GM23338 (cell line): ENCODE results near the gene KNTC1. TPM values are rescaled to one million over a fixed set of nuclear protein-coding genes. Genes with fewer than 3 reads are reported as not detected.

Source experiments
- ATAC-seq: fragments of 200-7000 bp; cut with Tn5 transposase; 3 replicates; pipeline ENCODE4 v1.9.1; 2020
- DNase-seq: peaks from one replicate; pipeline ENCODE4 v3.0.0-alpha.2; 2015; ENCODE audit warnings: low spot score
- H2AFZ ChIP-seq: fragments of 200-600 bp; sonication (generic); 2 replicates; pipeline ENCODE4 v1.8.0; 2016; ENCODE audit warnings: antibody characterized with exemption, mild to moderate bottlenecking, moderate library complexity
- H3F3A ChIP-seq: fragments of 200-600 bp; sonication (generic); replicated peaks from 2 replicates; pipeline ENCODE4 v1.8.0; 2017; ENCODE audit warnings: antibody characterized with exemption, mixed run types, low read depth
- H3K27ac ChIP-seq: fragments of 200-600 bp; sonication (generic); 2 replicates; pipeline ENCODE4 v1.6.1; 2016; ENCODE audit warnings: low read depth
- H3K27me3 ChIP-seq: fragments of 200-600 bp; sonication (generic); 2 replicates; pipeline ENCODE4 v1.8.0; 2016; ENCODE audit warnings: mild to moderate bottlenecking, mixed run types, moderate library complexity; ENCODE audit not compliant: insufficient read depth
- H3K36me3 ChIP-seq: fragments of 200-600 bp; sonication (generic); 2 replicates; pipeline ENCODE4 v1.8.0; 2016; ENCODE audit warnings: mild to moderate bottlenecking; ENCODE audit not compliant: insufficient read depth
- H3K4me1 ChIP-seq: fragments of 200-600 bp; sonication (generic); 2 replicates; pipeline ENCODE4 v1.8.0; 2016; ENCODE audit warnings: mild to moderate bottlenecking, moderate library complexity; ENCODE audit not compliant: insufficient read depth
- H3K4me2 ChIP-seq: fragments of 200-600 bp; sonication (generic); 2 replicates; pipeline ENCODE4 v1.7.1; 2017; ENCODE audit warnings: mixed run types
- H3K4me3 ChIP-seq: fragments of 200-600 bp; sonication (generic); 2 replicates; pipeline ENCODE4 v1.6.1; 2016; ENCODE audit warnings: mixed run types
- H3K79me2 ChIP-seq: fragments of 200-600 bp; sonication (generic); replicated peaks from 2 replicates; pipeline ENCODE4 v1.8.0; 2017; ENCODE audit warnings: mild to moderate bottlenecking; ENCODE audit not compliant: insufficient read depth
- H3K9me2 ChIP-seq: fragments of 200-600 bp; sonication (generic); 2 replicates; pipeline ENCODE4 v1.8.0; 2017; ENCODE audit not compliant: insufficient read depth
- H4K20me1 ChIP-seq: fragments of 200-600 bp; sonication (generic); replicated peaks from 2 replicates; pipeline ENCODE4 v1.8.0; 2017; ENCODE audit warnings: mild to moderate bottlenecking; ENCODE audit not compliant: insufficient read depth
- H3K27ac Mint-ChIP-seq: 2 replicates; pipeline ENCODE4 v1.8.0; 2020; ENCODE audit warnings: inconsistent platforms, mild to moderate bottlenecking, moderate library complexity, mixed read lengths
- H3K27me3 Mint-ChIP-seq: 3 replicates; pipeline ENCODE4 v1.8.0; 2022; ENCODE audit warnings: low read depth, mild to moderate bottlenecking, moderate library complexity, mixed read lengths, inconsistent platforms; ENCODE audit not compliant: insufficient read depth, poor library complexity
- H3K36me3 Mint-ChIP-seq: 3 replicates; pipeline ENCODE4 v1.8.0; 2021; ENCODE audit warnings: low read depth, mild to moderate bottlenecking, inconsistent platforms, moderate library complexity, mixed read lengths
- H3K4me1 Mint-ChIP-seq: 3 replicates; pipeline ENCODE4 v1.8.0; 2020; ENCODE audit warnings: mild to moderate bottlenecking, inconsistent platforms, mixed read lengths
- H3K4me3 Mint-ChIP-seq: 3 replicates; pipeline ENCODE4 v1.8.0; 2021; ENCODE audit warnings: moderate library complexity, mild to moderate bottlenecking, inconsistent platforms, mixed read lengths
- H3K9me3 Mint-ChIP-seq: 3 replicates; pipeline ENCODE4 v1.8.0; 2020; ENCODE audit warnings: moderate library complexity, mild to moderate bottlenecking, inconsistent platforms, mixed read lengths
- CTCF ChIP-seq, 2 experiments: fragments of 200-600 bp in 1 of 2; sonication (generic) in 1 of 2; conservative IDR thresholded peaks; 2 replicates each; pipeline versions ENCODE4 v1.5.1 to v1.6.1; 2016 to 2017; ENCODE audit warnings: antibody characterized with exemption in 2 of 2, low read depth in 2 of 2, mild to moderate bottlenecking in 2 of 2, moderate library complexity in 1 of 2
- ETS1 ChIP-seq: IDR thresholded peaks from 2 replicates; pipeline ENCODE4 v1.6.1; 2016; ENCODE audit warnings: antibody characterized with exemption
- EZH2 ChIP-seq: fragments of 200-600 bp; sonication (generic); IDR thresholded peaks from one replicate; pipeline ENCODE4 v1.8.0; 2017; ENCODE audit warnings: antibody characterized with exemption, mild to moderate bottlenecking, low read depth; ENCODE audit not compliant: unreplicated experiment
- POLR2AphosphoS5 ChIP-seq: IDR thresholded peaks from 2 replicates; pipeline ENCODE4 v1.6.1; 2016; ENCODE audit warnings: antibody characterized with exemption, low read depth
- polyA plus RNA-seq: library from polyadenylated mRNA; unstranded; fragments of >200 nt; fragmentation: Nextera tagmentation; extraction: Ambion mirVana; gene quantifications from 2 replicates; pipeline ENCODE4 v1.2.1, GENCODE V29; 2016
- total RNA-seq: library from RNA; depleted of rRNA; stranded (reverse); fragments of >200 nt; shearing (Covaris generic); gene quantifications from 2 replicates; pipeline ENCODE4 v1.2.3, GENCODE V29; 2014

The KNTC1 gene
- total and polyA plus RNA-seq, 2 experiments from 2014 or later = 55.2 to 98.0 TPM

GRCh38 chr12:122609732-122610131 is 82.7 kb downstream of the KNTC1 start:
- ATAC-seq = no peak
- Mint-ChIP-seq H3K36me3 (peaks cover 67% of the 10 kb centered on the region), H3K27me3 (peaks cover 2% of the 10 kb centered on the region), H3K4me3 (no peak overlapping the region), H3K9me3 (no peaks in the 10 kb centered on the region), H3K4me1 (no peaks in the 10 kb centered on the region), H3K27ac (no peak overlapping the region)
- Histone ChIP-seq H3K9me2 (no peaks in the 10 kb centered on the region), H3K36me3 (peaks cover 52% of the 10 kb centered on the region), H3K27ac (no peak overlapping the region), H3K79me2 (0 out of 2 replicates have a peak, but pooled peaks cover 4% of the 10 kb centered on the region), H4K20me1 (no peaks in the 10 kb centered on the region; the same call in 1 of the 2 replicates), H3F3A (no peaks in the 10 kb centered on the region), H3K4me3 (no peak overlapping the region), H2AFZ (no peak overlapping the region), H3K27me3 (no peaks in the 10 kb centered on the region), H3K4me2 (no peak overlapping the region), H3K4me1 (no peaks in the 10 kb centered on the region)
- no peak for TF ChIP-seq CTCF (conservative IDR thresholded peaks at IDR 0.05; ENCODE audit: low read depth in 2 of 2)
- no peak for DNase-seq

GRCh38 chr12:122610207-122610606 is 83.2 kb downstream of the KNTC1 start:
- no peak overlapping the region for H3K4me3 ChIP-seq
- no peak overlapping the region for H3K4me3 Mint-ChIP-seq
- H2AFZ ChIP-seq = no peak overlapping the region
- TF ChIP-seq EZH2 (no peak), ETS1 (no peak)
- H3K4me1 Mint-ChIP-seq = no peaks in the 10 kb centered on the region
- H3K9me2 ChIP-seq = no peaks in the 10 kb centered on the region
- ATAC-seq = no peak
- H3K9me3 Mint-ChIP-seq = no peaks in the 10 kb centered on the region
- no peaks in the 10 kb centered on the region for H3K27me3 ChIP-seq
- no peak overlapping the region for H3K4me2 ChIP-seq
- no peaks in the 10 kb centered on the region for H3K4me1 ChIP-seq
- H3K79me2 ChIP-seq = 0 out of 2 replicates have a peak, but pooled peaks cover 4% of the 10 kb centered on the region
- no peak for DNase-seq
- H3K27me3 Mint-ChIP-seq = peaks cover 2% of the 10 kb centered on the region
- H3K36me3 Mint-ChIP-seq = peaks cover 69% of the 10 kb centered on the region
- no peaks in the 10 kb centered on the region; the same call in 1 of the 2 replicates for H4K20me1 ChIP-seq
- peaks cover 51% of the 10 kb centered on the region for H3K36me3 ChIP-seq
- no peaks in the 10 kb centered on the region for H3F3A ChIP-seq
- H3K27ac ChIP-seq = no peak overlapping the region
- H3K27ac Mint-ChIP-seq = no peak overlapping the region

- Histone ChIP-seq H4K20me1 (no peaks in the 10 kb centered on the region; the same call in none of the 2 replicates), H2AFZ (no peak overlapping the region), H3K4me3 (no peak overlapping the region), H3K9me2 (no peaks in the 10 kb centered on the region), H3K4me1 (no peaks in the 10 kb centered on the region), H3K27ac (no peak overlapping the region), H3K4me2 (no peak overlapping the region), H3F3A (no peaks in the 10 kb centered on the region), H3K79me2 (0 out of 2 replicates have a peak, but pooled peaks cover 4% of the 10 kb centered on the region), H3K36me3 (peaks cover 54% of the 10 kb centered on the region), H3K27me3 (no peaks in the 10 kb centered on the region)
- Mint-ChIP-seq H3K4me1 (no peaks in the 10 kb centered on the region), H3K4me3 (no peak overlapping the region), H3K27ac (no peak overlapping the region), H3K9me3 (no peaks in the 10 kb centered on the region), H3K27me3 (peaks cover 2% of the 10 kb centered on the region), H3K36me3 (peaks cover 68% of the 10 kb centered on the region)
- TF ChIP-seq POLR2AphosphoS5 = no peak
- no peak for TF ChIP-seq ETS1
- no peak for DNase-seq
- ATAC-seq = no peak
These were observed 83.9 kb downstream of the KNTC1 start for GRCh38 chr12:122610911-122611310.
